ENCODE data around the gene MAGI1.
A peak's percentile ranks its signal among the peaks of the same experiment; 100 is the strongest.
"Not testable (repeated sequence)": the region's sequence is repeated elsewhere in the genome, so short reads cannot be mapped to it uniquely, and the experiment has no call there.

MAGI1 gene

GRCh38 chr3:65732051-65732935 lies 306.4 kb downstream of the MAGI1 start:
- FAIRE-seq (peak; percentile 93), DNase-seq (ENCODE audit: insufficient read length) (peak; percentile 22)
- no peak for TF ChIP-seq POLR2AphosphoS5 (IDR thresholded peaks at IDR 0.05; ENCODE audit: low read depth, low read length)
- TF ChIP-seq TAF1 (IDR thresholded peaks at IDR 0.05; ENCODE audit: borderline replicate concordance, low read depth, low read length), result no peak
- TF ChIP-seq POLR2A (IDR thresholded peaks at IDR 0.05; ENCODE audit: low read depth, low read length), result no peak

- TF ChIP-seq POLR2AphosphoS5 (IDR thresholded peaks at IDR 0.05; ENCODE audit: low read depth, low read length) (no peak), TAF1 (IDR thresholded peaks at IDR 0.05; ENCODE audit: borderline replicate concordance, low read depth, low read length) (no peak), POLR2A (IDR thresholded peaks at IDR 0.05; ENCODE audit: low read depth, low read length) (no peak)
- no peak for DNase-seq (ENCODE audit: insufficient read length)
- FAIRE-seq, result no peak
These were observed 308.3 kb downstream of the MAGI1 start for GRCh38 chr3:65730449-65730848.

- DNase-seq (ENCODE audit: insufficient read length) (no peak), FAIRE-seq (no peak)
- TF ChIP-seq POLR2A (IDR thresholded peaks at IDR 0.05; ENCODE audit: low read depth, low read length) (no peak), TAF1 (IDR thresholded peaks at IDR 0.05; ENCODE audit: borderline replicate concordance, low read depth, low read length) (no peak), POLR2AphosphoS5 (IDR thresholded peaks at IDR 0.05; ENCODE audit: low read depth, low read length) (no peak)
These were observed 308.7 kb downstream of the MAGI1 start for GRCh38 chr3:65729973-65730372.

- no peak for FAIRE-seq
These were observed 309.2 kb downstream of the MAGI1 start for GRCh38 chr3:65729555-65729954.

GRCh38 chr3:65728138-65728537 lies 310.6 kb downstream of the MAGI1 start:
- no peak for TF ChIP-seq POLR2AphosphoS5 (IDR thresholded peaks at IDR 0.05; ENCODE audit: low read depth, low read length)
- no peak for DNase-seq (ENCODE audit: insufficient read length)
- FAIRE-seq, result no peak

More at GRCh38 chr3:65729555-65729954, 309.2 kb downstream of the MAGI1 start:
- TF ChIP-seq TAF1 (IDR thresholded peaks at IDR 0.05; ENCODE audit: borderline replicate concordance, low read depth, low read length) (no peak), POLR2AphosphoS5 (IDR thresholded peaks at IDR 0.05; ENCODE audit: low read depth, low read length) (no peak), POLR2A (IDR thresholded peaks at IDR 0.05; ENCODE audit: low read depth, low read length) (no peak)
- DNase-seq (ENCODE audit: insufficient read length), result no peak

- FAIRE-seq, result no peak
- no peak for TF ChIP-seq POLR2AphosphoS5 (IDR thresholded peaks at IDR 0.05; ENCODE audit: low read depth, low read length)
- TF ChIP-seq TAF1 (IDR thresholded peaks at IDR 0.05; ENCODE audit: borderline replicate concordance, low read depth, low read length), result no peak
- no peak for TF ChIP-seq POLR2A (IDR thresholded peaks at IDR 0.05; ENCODE audit: low read depth, low read length)
These were observed 314.7 kb downstream of the MAGI1 start for GRCh38 chr3:65723985-65724384.

GRCh38 chr3:65723011-65723410 lies 315.7 kb downstream of the MAGI1 start:
- DNase-seq (ENCODE audit: insufficient read length) (no peak), FAIRE-seq (peak; percentile 48)
- TF ChIP-seq POLR2AphosphoS5 (IDR thresholded peaks at IDR 0.05; ENCODE audit: low read depth, low read length) (no peak), POLR2A (IDR thresholded peaks at IDR 0.05; ENCODE audit: low read depth, low read length) (no peak), TAF1 (IDR thresholded peaks at IDR 0.05; ENCODE audit: borderline replicate concordance, low read depth, low read length) (no peak)

More at GRCh38 chr3:65723985-65724384, 314.7 kb downstream of the MAGI1 start:
- DNase-seq (ENCODE audit: insufficient read length), result no peak

- FAIRE-seq (no peak), DNase-seq (ENCODE audit: insufficient read length) (no peak)
- TF ChIP-seq TAF1 (IDR thresholded peaks at IDR 0.05; ENCODE audit: borderline replicate concordance, low read depth, low read length) (no peak), POLR2AphosphoS5 (IDR thresholded peaks at IDR 0.05; ENCODE audit: low read depth, low read length) (no peak), POLR2A (IDR thresholded peaks at IDR 0.05; ENCODE audit: low read depth, low read length) (no peak)
These were observed 317.6 kb downstream of the MAGI1 start for GRCh38 chr3:65720989-65721737.

GRCh38 chr3:65719639-65720038 lies 319.1 kb downstream of the MAGI1 start:
- DNase-seq (ENCODE audit: insufficient read length); FAIRE-seq: not testable (repeated sequence)

- no peak for TF ChIP-seq POLR2A (IDR thresholded peaks at IDR 0.05; ENCODE audit: low read depth, low read length)
- TF ChIP-seq TAF1 (IDR thresholded peaks at IDR 0.05; ENCODE audit: borderline replicate concordance, low read depth, low read length), result no peak
- TF ChIP-seq POLR2AphosphoS5 (IDR thresholded peaks at IDR 0.05; ENCODE audit: low read depth, low read length), result no peak
- DNase-seq (ENCODE audit: insufficient read length) (no peak), FAIRE-seq (peak; percentile 17)
These were observed 320.9 kb downstream of the MAGI1 start for GRCh38 chr3:65717676-65718346.

- no peak for TF ChIP-seq POLR2AphosphoS5 (IDR thresholded peaks at IDR 0.05; ENCODE audit: low read depth, low read length)
- no peak for TF ChIP-seq POLR2A (IDR thresholded peaks at IDR 0.05; ENCODE audit: low read depth, low read length)
- no peak for TF ChIP-seq TAF1 (IDR thresholded peaks at IDR 0.05; ENCODE audit: borderline replicate concordance, low read depth, low read length)
- FAIRE-seq, result peak; percentile 5
- no peak for DNase-seq (ENCODE audit: insufficient read length)
These were observed 322.5 kb downstream of the MAGI1 start for GRCh38 chr3:65716071-65716751.

Data from GM12892 (cell line).